B cell (primary cell): ENCODE measurements around the gene PRR14. TPM values are rescaled to one million over a fixed set of nuclear protein-coding genes. Genes with fewer than 3 reads are reported as not detected.

ENCODE experiments used
- ATAC-seq: fragments of 200-7000 bp; cut with Tn5 transposase; one replicate; pipeline ENCODE4 v1.10.0; 2021; ENCODE audit warnings: low read depth, mild to moderate bottlenecking, moderate number of reproducible peaks, moderate library complexity
- CTCF ChIA-PET: fragments of 350-600 bp; sonication (Branson Sonifier 250); formaldehyde crosslinking; loops from one replicate; lab custom pipeline; 2021; ENCODE audit warnings: antibody characterized with exemption, inconsistent platforms; lab: Charles Lee
- POLR2A ChIA-PET: fragments of 350-600 bp; sonication (Branson Sonifier 250); formaldehyde crosslinking; loops from one replicate; lab custom pipeline; 2021; ENCODE audit warnings: antibody characterized with exemption; lab: Charles Lee
- DNase-seq: peaks from one replicate; pipeline ENCODE4 v3.0.0; 2013
- H2AFZ ChIP-seq: 2 replicates; pipeline ENCODE4 v1.6.1; 2012; ENCODE audit warnings: mild to moderate bottlenecking, low read depth, low read length; ENCODE audit not compliant: insufficient read depth, poor library complexity, severe bottlenecking
- H3K27ac ChIP-seq, 2 donors: 1 replicate in 1 of 2; 2 replicates in 1 of 2; pipeline ENCODE4 v1.5.1; 2012 to 2013; ENCODE audit warnings: low read length in 2 of 2, mild to moderate bottlenecking in 2 of 2, moderate library complexity in 1 of 2
- H3K27me3 ChIP-seq, 4 experiments: fragments of 200-600 bp in 1 of 4; sonication (generic) in 1 of 4; replicated peaks in 1 of 4; 1 replicate in 2 of 4; 2 replicates in 2 of 4; pipeline versions ENCODE4 v1.6.1 to v1.7.0; 2013 to 2016; ENCODE audit warnings: low read length in 3 of 4, mild to moderate bottlenecking in 2 of 4, mixed read lengths in 1 of 4, moderate library complexity in 1 of 4; ENCODE audit not compliant: insufficient read depth in 4 of 4, control insufficient read depth in 3 of 4; ENCODE audit errors: control extremely low read depth in 1 of 4
- H3K36me3 ChIP-seq, 2 experiments: replicated peaks in 1 of 2; 1 replicate in 1 of 2; 2 replicates in 1 of 2; pipeline versions ENCODE4 v1.6.1 to v1.7.1; 2013; ENCODE audit warnings: low read length in 1 of 2; ENCODE audit not compliant: insufficient read depth in 2 of 2, control insufficient read depth in 1 of 2; ENCODE audit errors: control extremely low read depth in 1 of 2, extremely low read depth in 1 of 2
- H3K4me1 ChIP-seq, 2 donors: fragments of 200-600 bp in 1 of 2; sonication (generic) in 1 of 2; 1 replicate in 1 of 2; 2 replicates in 1 of 2; pipeline versions ENCODE4 v1.5.1 to v1.6.1; 2013 to 2017; ENCODE audit warnings: low read length in 2 of 2; ENCODE audit not compliant: control insufficient read depth in 2 of 2, insufficient read depth in 2 of 2
- H3K4me2 ChIP-seq: replicated peaks from 2 replicates; pipeline ENCODE3; 2012; ENCODE audit warnings: mild to moderate bottlenecking, low read depth, low read length; ENCODE audit not compliant: poor library complexity, severe bottlenecking
- H3K4me3 ChIP-seq, 5 experiments: fragments of 200-600 bp in 1 of 5; sonication (generic) in 1 of 5; 1 replicate in 3 of 5; 2 replicates in 2 of 5; pipeline versions ENCODE4 v1.5.1 to v1.7.0; 2011 to 2016; ENCODE audit warnings: low read length in 4 of 5, mild to moderate bottlenecking in 4 of 5, low read depth in 2 of 5, control low read depth in 1 of 5, moderate library complexity in 1 of 5; ENCODE audit not compliant: insufficient read depth in 1 of 5; ENCODE audit errors: control extremely low read depth in 1 of 5, extremely low read depth in 1 of 5
- H3K79me2 ChIP-seq: fragments of 200-600 bp; sonication (generic); one replicate; pipeline ENCODE4 v1.6.0; 2016; ENCODE audit warnings: low read length; ENCODE audit not compliant: control insufficient read depth, insufficient read depth
- H3K9ac ChIP-seq: fragments of 200-600 bp; sonication (generic); 2 replicates; pipeline ENCODE4 v1.6.1; 2017; ENCODE audit warnings: mild to moderate bottlenecking, low read length, moderate library complexity
- H3K9me3 ChIP-seq, 3 donors: one replicate each; pipeline versions ENCODE4 v1.6.1 to v1.7.1; 2013; ENCODE audit warnings: low read length in 2 of 3; ENCODE audit not compliant: control insufficient read depth in 2 of 3, insufficient read depth in 1 of 3; ENCODE audit errors: control extremely low read depth in 1 of 3
- H4K20me1 ChIP-seq: 2 replicates; pipeline ENCODE4 v1.6.0; 2012; ENCODE audit warnings: mild to moderate bottlenecking, low read length; ENCODE audit not compliant: insufficient read depth, control insufficient read depth, poor library complexity, severe bottlenecking
- H3K27ac Mint-ChIP-seq: one replicate; pipeline ENCODE4 v1.8.0; 2021; ENCODE audit warnings: mixed read lengths
- H3K27me3 Mint-ChIP-seq: one replicate; pipeline ENCODE4 v1.8.0; 2021; ENCODE audit warnings: mixed read lengths
- H3K4me1 Mint-ChIP-seq: one replicate; pipeline ENCODE4 v1.8.0; 2021; ENCODE audit warnings: mixed read lengths
- H3K4me3 Mint-ChIP-seq: one replicate; pipeline ENCODE4 v1.8.0; 2021; ENCODE audit warnings: mixed read lengths
- H3K9me3 Mint-ChIP-seq: one replicate; pipeline ENCODE4 v1.8.0; 2022; ENCODE audit warnings: mixed read lengths; ENCODE audit not compliant: insufficient read depth
- CTCF ChIP-seq: fragments of 200-600 bp; IDR thresholded peaks from one replicate; pipeline ENCODE4 v1.8.0; 2022; ENCODE audit warnings: antibody characterized with exemption, mild to moderate bottlenecking
- EZH2 ChIP-seq: IDR thresholded peaks from 2 replicates; pipeline ENCODE4 v1.6.1; 2012; ENCODE audit warnings: borderline replicate concordance, low read depth, mild to moderate bottlenecking, moderate library complexity, low read length; ENCODE audit not compliant: insufficient read depth, poor library complexity, severe bottlenecking
- WGBS: methylation state at CpG from one replicate; pipeline ENCODE4 v1.1.5; 2013; ENCODE audit warnings: missing lambda C conversion rate; ENCODE audit not compliant: insufficient coverage; 5-methylcytosine and 5-hydroxymethylcytosine counted together
- intact Hi-C: fragments of 100-400 bp; cut with micrococcal nuclease; formaldehyde crosslinking; loops from one replicate; pipeline ENCODE4 v1.10.0; 2022
- polyA plus RNA-seq: library from polyadenylated mRNA; depleted of rRNA; stranded (reverse); fragments of >200 nt; gene quantifications from 2 replicates; pipeline ENCODE4 v1.2.3, GENCODE V29; 2012
- total RNA-seq, 2 donors: library from RNA; stranded (reverse); fragments of 120-200 nt in 1 of 2; gene quantifications; 1 replicate in 1 of 2; 2 replicates in 1 of 2; pipeline versions ENCODE4 v1.2.3 to v1.2.4, GENCODE V29; 2013 to 2022

The PRR14 gene
- total and polyA plus RNA-seq, 2 donors (not counting 1 experiment from before 2014, with no cell fraction given) = 62.4 to 95.8 TPM

GRCh38 chr16:30645727-30646126, 5.0 kb upstream of the PRR14 start:
- Mint-ChIP-seq H3K27me3 (no peaks in the 10 kb centered on the region), H3K4me3 (no peak overlapping the region), H3K4me1 (peaks cover 9% of the 10 kb centered on the region), H3K9me3 (no peaks in the 10 kb centered on the region), H3K27ac (no peak overlapping the region)
- H3K27ac ChIP-seq = no peak overlapping the region
- no peaks in the 10 kb centered on the region for H3K79me2 ChIP-seq
- no peak overlapping the region for H2AFZ ChIP-seq
- H3K27me3 ChIP-seq = no peaks in the 10 kb centered on the region
- peaks cover 0 to 8% (median 0%) of the 10 kb centered on the region in 3 donors for H3K9me3 ChIP-seq
- ChIA-PET CTCF (interaction anchor here (1.0 kb wide), 1 partner anchor 17 kb away, joined by 4 read pairs; no protein-coding TSS in a partner anchor), POLR2A (no interaction called here)
- H3K4me1 ChIP-seq = peaks cover 5 to 11% of the 10 kb centered on the region in 2 donors
- no peak overlapping the region for H3K4me2 ChIP-seq
- no peak overlapping the region for H3K9ac ChIP-seq
- no peaks in the 10 kb centered on the region for H3K36me3 ChIP-seq
- ATAC-seq = no peak
- intact Hi-C loops = no loop called here
- H4K20me1 ChIP-seq = no peaks in the 10 kb centered on the region
- no peak for TF ChIP-seq CTCF
- no peak overlapping the region for H3K4me3 ChIP-seq
- WGBS = 95% methylated on average over 3 of the region's 6 CpGs
- no peak for DNase-seq

GRCh38 chr16:30647274-30647571, 3.5 kb upstream of the PRR14 start:
- Mint-ChIP-seq H3K27me3 (no peaks in the 10 kb centered on the region), H3K4me1 (peaks cover 15% of the 10 kb centered on the region), H3K4me3 (no peak overlapping the region), H3K27ac (no peak overlapping the region), H3K9me3 (no peaks in the 10 kb centered on the region)
- Histone ChIP-seq H2AFZ (no peak overlapping the region), H3K9ac (no peak overlapping the region), H3K27me3 (no peaks in the 10 kb centered on the region), H3K4me3 (no peak overlapping the region), H3K4me1 (peaks cover 9 to 19% of the 10 kb centered on the region in 2 donors), H3K36me3 (peaks cover 0 to 2% of the 10 kb centered on the region in 2 experiments), H3K9me3 (peaks cover 0 to 8% (median 0%) of the 10 kb centered on the region in 3 donors), H4K20me1 (no peaks in the 10 kb centered on the region), H3K4me2 (no peak overlapping the region), H3K27ac (no peak overlapping the region), H3K79me2 (no peaks in the 10 kb centered on the region)
- no peak for ATAC-seq
- no peak for DNase-seq
- ChIA-PET CTCF (no interaction called here), POLR2A (no interaction called here)
- TF ChIP-seq CTCF (no peak), EZH2 (no peak)
- intact Hi-C loops = no loop called here
- no CpG with 5 or more reads among the region's 1 CpG for WGBS
